SU-DHL-6 (cell line): ENCODE data around the gene GFOD1.

Experiments used
- H2AFZ ChIP-seq: fragments of 200-600 bp; sonication (generic); 2 replicates; pipeline ENCODE4 v1.6.1; 2014; ENCODE audit warnings: low read depth, mild to moderate bottlenecking, moderate library complexity, mixed read lengths, antibody characterized with exemption, low read length; ENCODE audit not compliant: severe bottlenecking
- H3F3A ChIP-seq: fragments of 200-600 bp; shearing (Covaris generic); 2 replicates; pipeline ENCODE4 v1.6.0; 2016; ENCODE audit warnings: antibody characterized with exemption, mild to moderate bottlenecking; ENCODE audit not compliant: insufficient read depth
- H3K27ac ChIP-seq: fragments of 200-600 bp; sonication (generic); 2 replicates; pipeline ENCODE4 v1.5.1; 2016; ENCODE audit warnings: low read depth, mild to moderate bottlenecking, low read length, moderate library complexity, mixed read lengths
- H3K27me3 ChIP-seq: fragments of 200-600 bp; sonication (generic), shearing (Covaris generic); 2 replicates; pipeline ENCODE4 v1.6.0; 2014; ENCODE audit warnings: mild to moderate bottlenecking, low read length
- H3K36me3 ChIP-seq: fragments of 200-600 bp; sonication (generic); 2 replicates; pipeline ENCODE4 v1.6.1; 2014; ENCODE audit warnings: mild to moderate bottlenecking, low read length, mixed read lengths
- H3K4me2 ChIP-seq: fragments of 300-600, 200-600 bp; shearing (Covaris generic), sonication (generic); 2 replicates; pipeline ENCODE4 v1.6.0; 2014; ENCODE audit warnings: low read length, low read depth, mild to moderate bottlenecking; ENCODE audit not compliant: poor library complexity, severe bottlenecking
- H3K4me3 ChIP-seq: fragments of 200-600 bp; sonication (generic); 2 replicates; pipeline ENCODE4 v1.5.1; 2014; ENCODE audit warnings: antibody characterized with exemption, low read length, mild to moderate bottlenecking, mixed read lengths; ENCODE audit not compliant: insufficient read depth, poor library complexity, severe bottlenecking
- H3K79me2 ChIP-seq: fragments of 200-600 bp; sonication (generic); 2 replicates; pipeline ENCODE4 v1.6.1; 2014; ENCODE audit warnings: mild to moderate bottlenecking, low read length, moderate library complexity; ENCODE audit not compliant: insufficient read depth
- H3K9ac ChIP-seq: fragments of 200-600 bp; sonication (generic); 2 replicates; pipeline ENCODE4 v1.7.0; 2014; ENCODE audit warnings: mild to moderate bottlenecking, low read length
- H3K9me2 ChIP-seq: fragments of 200-600 bp; sonication (generic); replicated peaks from 2 replicates; pipeline ENCODE4 v1.6.1; 2014; ENCODE audit warnings: low read length; ENCODE audit not compliant: insufficient read depth
- H3K9me3 ChIP-seq: fragments of 200-600 bp; sonication (generic); 2 replicates; pipeline ENCODE4 v1.6.1; 2014; ENCODE audit warnings: low read length, mixed read lengths; ENCODE audit not compliant: insufficient read depth
- H4K20me1 ChIP-seq: fragments of 200-600 bp; sonication (generic); 2 replicates; pipeline ENCODE4 v1.6.1; 2014; ENCODE audit warnings: low read depth, mild to moderate bottlenecking, antibody characterized with exemption, low read length, moderate library complexity, mixed read lengths
- CTCF ChIP-seq: fragments of 200-600 bp; sonication (generic); IDR thresholded peaks from one replicate; pipeline ENCODE4 v1.5.1; 2017; ENCODE audit warnings: antibody characterized with exemption, mild to moderate bottlenecking, low read length, moderate library complexity; ENCODE audit not compliant: insufficient read depth, poor library complexity, severe bottlenecking
- EZH2phosphoT487 ChIP-seq: fragments of 200-600 bp; sonication (generic), shearing (Covaris generic); conservative IDR thresholded peaks from 2 replicates; pipeline ENCODE4 v1.6.1; 2018; ENCODE audit warnings: mild to moderate bottlenecking, antibody characterized with exemption, low read length, moderate library complexity, mixed read lengths

GFOD1 gene

GRCh38 chr6:13479971-13480434 is 7.4 kb downstream of the GFOD1 start:
- Histone ChIP-seq H3K9ac (no peak overlapping the region), H3K27ac (no peak overlapping the region), H3K27me3 (no peaks in the 10 kb centered on the region), H3K4me2 (no peak overlapping the region), H3K9me3 (no peaks in the 10 kb centered on the region), H3K36me3 (no peaks in the 10 kb centered on the region), H2AFZ (no peak overlapping the region), H3K9me2 (no peaks in the 10 kb centered on the region), H3K79me2 (no peaks in the 10 kb centered on the region), H4K20me1 (no peaks in the 10 kb centered on the region), H3F3A (0 out of 2 replicates have a peak, but pooled peaks cover under 1% of the 10 kb centered on the region), H3K4me3 (no peak overlapping the region)
- TF ChIP-seq EZH2phosphoT487 = no peak
- TF ChIP-seq CTCF = no peak

GRCh38 chr6:13479206-13479800 is 8.1 kb downstream of the GFOD1 start:
- Histone ChIP-seq H3K36me3 (no peaks in the 10 kb centered on the region), H3K4me2 (no peak overlapping the region), H4K20me1 (no peaks in the 10 kb centered on the region), H3K9ac (no peak overlapping the region), H3K79me2 (no peaks in the 10 kb centered on the region), H2AFZ (no peak overlapping the region), H3F3A (no peaks in the 10 kb centered on the region), H3K27me3 (no peaks in the 10 kb centered on the region), H3K9me3 (no peaks in the 10 kb centered on the region), H3K4me3 (no peak overlapping the region), H3K27ac (no peak overlapping the region), H3K9me2 (no peaks in the 10 kb centered on the region)
- no peak for TF ChIP-seq EZH2phosphoT487
- TF ChIP-seq CTCF = no peak

GRCh38 chr6:13478525-13478966 is 8.9 kb downstream of the GFOD1 start:
- TF ChIP-seq CTCF (no peak), EZH2phosphoT487 (no peak)
- no peak overlapping the region for H3K9ac ChIP-seq
- H3K79me2 ChIP-seq = no peaks in the 10 kb centered on the region
- H3K4me3 ChIP-seq = no peak overlapping the region
- H3K9me3 ChIP-seq = no peaks in the 10 kb centered on the region
- no peaks in the 10 kb centered on the region for H3K27me3 ChIP-seq
- no peak overlapping the region for H2AFZ ChIP-seq
- no peak overlapping the region for H3K4me2 ChIP-seq
- no peaks in the 10 kb centered on the region for H3K36me3 ChIP-seq
- H4K20me1 ChIP-seq = no peaks in the 10 kb centered on the region
- H3F3A ChIP-seq = no peaks in the 10 kb centered on the region
- no peaks in the 10 kb centered on the region for H3K9me2 ChIP-seq
- no peak overlapping the region for H3K27ac ChIP-seq
